Measurements from ENCODE around the gene TSNAXIP1.

TSNAXIP1 gene

GRCh38 chr16:67843343-67843765 is 36.7 kb downstream of the TSNAXIP1 start:
- Histone ChIP-seq H3K9ac (ENCODE audit: low read length) (peak overlapping the region; percentile 70), H3K4me1 (ENCODE audit: control insufficient read depth, insufficient read depth, low read length) (peaks cover 41% of the 10 kb centered on the region), H3K4me3 (ENCODE audit: low read length) (peak overlapping the region; percentile 98), H3K27ac (ENCODE audit: low read depth, low read length) (peak overlapping the region; percentile 100), H3K36me3 (ENCODE audit: control insufficient read depth, insufficient read depth, low read length) (no peaks in the 10 kb centered on the region), H3K27me3 (ENCODE audit: control insufficient read depth, insufficient read depth, low read length) (no peaks in the 10 kb centered on the region)

- Histone ChIP-seq H3K36me3 (ENCODE audit: control insufficient read depth, insufficient read depth, low read length) (no peaks in the 10 kb centered on the region), H3K27me3 (ENCODE audit: control insufficient read depth, insufficient read depth, low read length) (no peaks in the 10 kb centered on the region), H3K27ac (ENCODE audit: low read depth, low read length) (peak overlapping the region; percentile 42), H3K4me1 (ENCODE audit: control insufficient read depth, insufficient read depth, low read length) (peaks cover 41% of the 10 kb centered on the region), H3K4me3 (ENCODE audit: low read length) (peak overlapping the region; percentile 46), H3K9ac (ENCODE audit: low read length) (peak overlapping the region; percentile 61)
These were observed 37.8 kb downstream of the TSNAXIP1 start for GRCh38 chr16:67844497-67844896.

DNA sequence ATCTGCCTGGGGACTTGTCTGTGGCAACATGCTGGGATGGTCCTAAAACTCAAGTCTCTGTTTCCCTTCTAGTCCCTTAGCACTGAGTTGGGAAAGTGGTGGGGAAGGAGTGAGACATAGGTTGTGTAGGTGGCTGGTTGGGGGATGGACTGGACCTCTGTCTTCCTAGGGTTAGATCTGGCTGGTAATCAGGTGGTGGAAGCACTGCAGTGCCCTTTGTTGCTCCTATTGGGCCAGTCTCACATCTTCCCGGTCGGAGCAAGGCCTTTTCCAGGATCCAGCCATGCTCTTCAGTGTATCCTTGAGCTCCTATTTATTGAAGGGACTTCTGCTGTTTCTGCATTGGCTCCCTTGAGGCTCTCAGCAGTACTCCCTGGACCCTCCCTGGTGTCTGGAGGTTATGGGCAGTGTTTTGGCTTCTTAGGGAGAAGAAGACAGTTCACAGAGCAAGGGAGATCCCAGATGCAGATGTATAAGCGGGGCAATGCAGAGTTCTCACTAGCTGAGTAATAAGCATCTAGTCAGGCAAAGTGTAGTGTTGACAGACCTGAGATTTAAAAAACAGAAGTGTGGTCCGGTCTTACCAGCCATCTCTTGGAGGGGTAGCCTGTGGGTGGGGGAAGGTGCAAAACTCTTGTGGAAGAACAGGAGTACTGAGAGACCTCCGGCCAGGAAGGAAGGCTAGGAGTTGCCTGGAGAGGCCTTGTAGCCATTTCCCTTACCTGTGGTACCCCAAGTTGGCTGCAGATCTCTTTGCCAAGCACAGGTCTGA is 38.8 kb downstream of the TSNAXIP1 start:
- Histone ChIP-seq H3K27ac (ENCODE audit: low read depth, low read length) (peak overlapping the region; percentile 96), H3K27me3 (ENCODE audit: control insufficient read depth, insufficient read depth, low read length) (no peaks in the 10 kb centered on the region), H3K9ac (ENCODE audit: low read length) (peak overlapping the region; percentile 73), H3K4me3 (ENCODE audit: low read length) (peak overlapping the region; percentile 91), H3K36me3 (ENCODE audit: control insufficient read depth, insufficient read depth, low read length) (no peaks in the 10 kb centered on the region), H3K4me1 (ENCODE audit: control insufficient read depth, insufficient read depth, low read length) (peaks cover 41% of the 10 kb centered on the region)

DNA sequence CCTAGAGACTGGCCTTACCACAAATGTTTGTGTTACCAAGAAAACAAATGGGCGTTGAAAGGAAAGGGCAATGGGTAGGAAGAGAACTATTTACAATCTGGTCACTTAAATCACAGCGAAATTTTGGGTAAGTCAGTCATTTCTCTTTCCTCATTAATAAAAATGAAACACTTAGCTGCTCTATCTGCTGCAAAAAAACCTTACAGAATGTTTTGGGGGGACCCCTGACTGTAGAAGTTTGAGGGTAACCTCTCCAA is 39.3 kb downstream of the TSNAXIP1 start:
- Histone ChIP-seq H3K9ac (ENCODE audit: low read length) (peak overlapping the region; percentile 81), H3K27ac (ENCODE audit: low read depth, low read length) (peak overlapping the region; percentile 96), H3K4me1 (ENCODE audit: control insufficient read depth, insufficient read depth, low read length) (peaks cover 41% of the 10 kb centered on the region), H3K4me3 (ENCODE audit: low read length) (peak overlapping the region; percentile 91), H3K36me3 (ENCODE audit: control insufficient read depth, insufficient read depth, low read length) (no peaks in the 10 kb centered on the region), H3K27me3 (ENCODE audit: control insufficient read depth, insufficient read depth, low read length) (no peaks in the 10 kb centered on the region)

DNA sequence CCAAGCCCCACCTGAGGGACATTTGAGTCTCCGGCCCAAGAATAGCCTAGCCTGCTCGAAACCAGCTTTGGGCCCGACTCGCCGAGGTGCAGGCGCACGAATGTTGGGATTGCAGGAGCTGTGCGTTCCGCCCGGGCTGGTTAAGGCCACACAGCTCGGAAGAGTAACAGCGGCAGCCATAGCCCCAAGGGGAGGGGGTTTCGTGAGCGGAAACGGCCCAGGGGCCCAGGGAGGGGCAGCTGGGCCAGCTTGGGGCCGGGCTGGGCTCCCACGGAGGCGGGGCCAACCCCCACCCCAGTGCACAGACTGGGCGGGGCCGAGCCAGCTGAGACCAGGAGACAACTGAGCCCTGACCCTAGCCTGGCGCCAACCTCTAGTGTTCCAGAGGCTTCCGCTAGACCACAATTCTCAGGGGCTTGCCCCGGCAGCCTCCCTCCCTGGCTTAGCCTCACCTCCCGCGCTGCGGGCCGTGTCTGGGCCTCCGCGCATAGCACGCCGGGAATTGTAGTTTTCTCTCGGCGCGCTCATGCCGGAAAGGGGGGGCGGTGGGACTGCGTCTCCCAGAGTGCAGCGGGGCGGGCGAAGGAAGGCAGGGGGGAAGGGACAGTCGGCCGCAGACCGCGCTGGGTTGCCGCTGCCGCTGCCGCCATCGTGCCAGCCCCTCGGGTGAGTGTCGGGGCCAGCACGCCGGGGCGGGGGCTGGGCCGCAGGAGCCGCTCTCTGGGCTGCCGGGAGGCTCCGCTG is 39.8 kb downstream of the TSNAXIP1 start, which contains the start of gene NUTF2:
NUTF2 (plus strand) TSS at position 614 of the 744 bp plus-strand sequence. CDS start 18,198 bp downstream, outside the sequence.
- H3K4me3 ChIP-seq (ENCODE audit: low read length) = peak within 1 kb of the TSS; percentile 91
- H3K27me3 ChIP-seq (ENCODE audit: control insufficient read depth, insufficient read depth, low read length) = no peaks in the 10 kb centered on the region
- peak within 1 kb of the TSS; percentile 81 for H3K9ac ChIP-seq (ENCODE audit: low read length)
- H3K27ac ChIP-seq (ENCODE audit: low read depth, low read length) = peak within 1 kb of the TSS; percentile 96
- peaks cover 38% of the 10 kb centered on the region for H3K4me1 ChIP-seq (ENCODE audit: control insufficient read depth, insufficient read depth, low read length)
- no peaks in the 10 kb centered on the region for H3K36me3 ChIP-seq (ENCODE audit: control insufficient read depth, insufficient read depth, low read length)

GRCh38 chr16:67847064-67847861 is 40.6 kb downstream of the TSNAXIP1 start, which contains the start of gene CENPT:
TSS of gene CENPT (minus strand) at chr16:67847693. CDS start at chr16:67833859, 13,834 bp downstream.
- peak within 1 kb of the TSS; percentile 81 for H3K9ac ChIP-seq (ENCODE audit: low read length)
- no peaks in the 10 kb centered on the region for H3K27me3 ChIP-seq (ENCODE audit: control insufficient read depth, insufficient read depth, low read length)
- peak within 1 kb of the TSS; percentile 91 for H3K4me3 ChIP-seq (ENCODE audit: low read length)
- peak within 1 kb of the TSS; percentile 96 for H3K27ac ChIP-seq (ENCODE audit: low read depth, low read length)
- H3K4me1 ChIP-seq (ENCODE audit: control insufficient read depth, insufficient read depth, low read length) = peaks cover 37% of the 10 kb centered on the region
- no peaks in the 10 kb centered on the region for H3K36me3 ChIP-seq (ENCODE audit: control insufficient read depth, insufficient read depth, low read length)

DNA sequence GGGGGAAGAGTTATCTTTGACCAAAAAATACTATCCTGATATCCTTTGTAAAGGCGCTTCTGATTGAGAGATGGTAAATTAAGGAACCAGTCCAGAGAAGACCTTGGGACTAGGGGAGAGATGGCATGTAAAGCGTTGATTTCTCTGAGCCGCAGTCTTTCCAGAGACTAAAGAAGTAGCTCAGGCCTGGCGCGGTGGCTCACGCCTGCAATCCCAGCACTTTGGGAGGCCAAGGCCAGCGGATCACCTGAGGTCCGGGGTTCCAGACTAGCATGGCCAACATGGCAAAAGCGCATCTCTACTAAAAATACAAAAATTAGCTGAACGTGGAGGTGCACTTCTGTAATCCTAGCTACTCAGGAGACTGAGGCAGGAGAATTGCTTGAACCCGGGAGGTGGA is 41.4 kb downstream of the TSNAXIP1 start:
- Histone ChIP-seq H3K4me3 (ENCODE audit: low read length) (peak overlapping the region; percentile 91), H3K9ac (ENCODE audit: low read length) (no peak overlapping the region), H3K27me3 (ENCODE audit: control insufficient read depth, insufficient read depth, low read length) (no peaks in the 10 kb centered on the region), H3K4me1 (ENCODE audit: control insufficient read depth, insufficient read depth, low read length) (peaks cover 34% of the 10 kb centered on the region), H3K27ac (ENCODE audit: low read depth, low read length) (no peak overlapping the region), H3K36me3 (ENCODE audit: control insufficient read depth, insufficient read depth, low read length) (no peaks in the 10 kb centered on the region)

GRCh38 chr16:67853670-67854069 is 47.0 kb downstream of the TSNAXIP1 start:
- no peak overlapping the region for H3K27ac ChIP-seq (ENCODE audit: low read depth, low read length)
- H3K4me1 ChIP-seq (ENCODE audit: control insufficient read depth, insufficient read depth, low read length) = peaks cover 14% of the 10 kb centered on the region
- no peaks in the 10 kb centered on the region for H3K27me3 ChIP-seq (ENCODE audit: control insufficient read depth, insufficient read depth, low read length)
- H3K9ac ChIP-seq (ENCODE audit: low read length) = no peak overlapping the region
- H3K36me3 ChIP-seq (ENCODE audit: control insufficient read depth, insufficient read depth, low read length) = no peaks in the 10 kb centered on the region
- H3K4me3 ChIP-seq (ENCODE audit: low read length) = no peak overlapping the region

- Histone ChIP-seq H3K27ac (ENCODE audit: low read depth, low read length) (no peak overlapping the region), H3K9ac (ENCODE audit: low read length) (no peak overlapping the region), H3K27me3 (ENCODE audit: control insufficient read depth, insufficient read depth, low read length) (no peaks in the 10 kb centered on the region), H3K4me1 (ENCODE audit: control insufficient read depth, insufficient read depth, low read length) (peaks cover 14% of the 10 kb centered on the region), H3K36me3 (ENCODE audit: control insufficient read depth, insufficient read depth, low read length) (peaks cover 3% of the 10 kb centered on the region), H3K4me3 (ENCODE audit: low read length) (no peak overlapping the region)
These were observed 49.1 kb downstream of the TSNAXIP1 start for GRCh38 chr16:67855789-67856188.

DNA sequence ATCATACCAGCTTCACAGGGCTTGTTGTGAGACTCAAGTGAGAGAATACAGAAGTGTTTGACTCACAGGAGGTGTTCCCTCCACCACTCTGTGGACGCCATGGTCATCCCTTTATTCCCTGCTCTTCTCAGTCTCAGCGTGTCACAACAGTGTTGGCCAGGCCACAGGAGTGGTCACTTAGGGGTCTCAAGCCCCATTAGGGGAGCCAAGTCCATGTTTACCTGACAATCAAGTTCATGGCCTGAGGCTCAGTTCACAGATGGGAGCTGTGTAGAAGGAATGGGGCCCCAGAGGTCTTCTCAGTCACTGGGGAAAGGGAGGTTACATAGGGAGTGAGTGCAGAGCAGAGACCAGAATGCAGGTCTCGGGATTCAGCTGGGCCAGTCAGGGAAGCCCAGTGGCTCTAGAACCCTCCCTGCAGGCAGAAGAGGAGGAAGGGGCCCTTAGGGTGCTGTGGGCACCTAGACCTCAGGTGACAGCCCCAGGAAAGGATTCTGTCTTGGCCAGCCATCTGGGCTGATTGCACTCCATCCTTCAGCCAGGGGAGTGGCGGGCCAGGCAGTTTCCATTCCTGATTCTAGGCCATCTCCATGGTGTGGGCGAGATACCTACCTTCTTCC is 50.3 kb downstream of the TSNAXIP1 start:
- Histone ChIP-seq H3K27me3 (ENCODE audit: control insufficient read depth, insufficient read depth, low read length) (no peaks in the 10 kb centered on the region), H3K27ac (ENCODE audit: low read depth, low read length) (peak overlapping the region; percentile 51), H3K36me3 (ENCODE audit: control insufficient read depth, insufficient read depth, low read length) (peaks cover 3% of the 10 kb centered on the region), H3K4me1 (ENCODE audit: control insufficient read depth, insufficient read depth, low read length) (peaks cover 14% of the 10 kb centered on the region), H3K4me3 (ENCODE audit: low read length) (no peak overlapping the region), H3K9ac (ENCODE audit: low read length) (no peak overlapping the region)

DNA sequence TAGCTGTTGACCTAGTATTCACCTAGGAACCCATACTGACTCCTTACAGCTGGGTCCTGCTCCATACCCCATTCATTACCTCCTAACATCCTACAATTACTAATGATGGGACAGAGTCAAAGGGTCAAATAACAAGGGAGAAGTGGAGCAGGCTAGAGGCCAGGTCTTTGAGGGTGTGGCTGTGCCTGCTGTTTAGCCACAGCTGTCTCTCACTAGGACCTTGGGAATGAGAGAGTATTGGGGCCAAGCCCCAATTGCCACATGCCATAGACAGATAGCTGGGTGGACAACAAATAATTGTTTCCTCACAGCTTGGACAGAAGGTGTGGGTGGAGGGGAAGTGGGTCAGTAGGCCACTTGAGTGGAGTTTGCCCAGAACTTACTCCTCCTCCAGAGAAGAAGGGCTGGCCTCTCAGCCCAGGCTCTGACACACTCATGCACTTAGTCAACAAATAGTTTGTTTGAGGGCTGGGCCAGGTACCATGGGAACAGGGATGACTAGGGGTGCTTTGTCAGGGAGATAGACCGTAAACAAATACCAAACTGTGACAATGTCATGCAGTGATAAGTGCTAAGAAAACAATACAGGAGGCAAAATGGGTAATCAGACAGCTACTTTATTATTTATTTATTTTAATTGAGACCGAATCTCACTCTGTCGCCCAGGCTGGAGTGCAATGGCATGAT is 51.0 kb downstream of the TSNAXIP1 start:
- H3K4me3 ChIP-seq (ENCODE audit: low read length) = no peak overlapping the region
- H3K9ac ChIP-seq (ENCODE audit: low read length) = no peak overlapping the region
- H3K36me3 ChIP-seq (ENCODE audit: control insufficient read depth, insufficient read depth, low read length) = peaks cover 3% of the 10 kb centered on the region
- peak overlapping the region; percentile 51 for H3K27ac ChIP-seq (ENCODE audit: low read depth, low read length)
- peaks cover 15% of the 10 kb centered on the region for H3K4me1 ChIP-seq (ENCODE audit: control insufficient read depth, insufficient read depth, low read length)
- no peaks in the 10 kb centered on the region for H3K27me3 ChIP-seq (ENCODE audit: control insufficient read depth, insufficient read depth, low read length)

All from rectal smooth muscle tissue (tissue), 1 donor.